ENCODE results near the gene TALDO1. TPM values are rescaled to one million over a fixed set of nuclear protein-coding genes. Genes with fewer than 3 reads are reported as not detected.

The TALDO1 gene
- total and polyA plus RNA-seq, 2 experiments from 2014 or later = 137 to 161 TPM

- WGBS (ENCODE audit: low lambda C conversion rate, missing lambda C conversion rate) = 98% methylated on average over 5 of the region's 5 CpGs
- H3K27ac ChIP-seq = no peak overlapping the region
- no peak overlapping the region for H2AFZ ChIP-seq
- H3K27me3 ChIP-seq = no peaks in the 10 kb centered on the region
- no peak overlapping the region for H3K4me3 ChIP-seq
- H3K9me2 ChIP-seq (replicated peaks; ENCODE audit: insufficient read depth) = no peaks in the 10 kb centered on the region
- H3K79me2 ChIP-seq = peaks cover 56% of the 10 kb centered on the region
- H3K36me3 ChIP-seq (replicated peaks; ENCODE audit: insufficient read depth, low read depth) = no peaks in the 10 kb centered on the region
- peaks cover 19% of the 10 kb centered on the region for H3K4me1 ChIP-seq (ENCODE audit: insufficient read depth)
- peaks cover 41% of the 10 kb centered on the region for H4K20me1 ChIP-seq (ENCODE audit: insufficient read depth, poor library complexity, severe bottlenecking)
- no peak for TF ChIP-seq CTCF (IDR thresholded peaks at IDR 0.05; ENCODE audit: poor library complexity)
- TF ChIP-seq EZH2 (IDR thresholded peaks at IDR 0.05; ENCODE audit: borderline replicate concordance) = no peak
- no peak for TF ChIP-seq EZH2phosphoT487 (IDR thresholded peaks at IDR 0.05; ENCODE audit: low read depth, severe bottlenecking, unreplicated experiment)
- no peak overlapping the region for H3K4me2 ChIP-seq
- peak; percentile 2 for DNase-seq (ENCODE audit: low spot score)
- no peaks in the 10 kb centered on the region for H3K9me3 ChIP-seq (ENCODE audit: low read depth)
Measured at GRCh38 chr11:773425-773824, 26.2 kb downstream of the TALDO1 start.

GRCh38 chr11:773830-774229 lies 26.6 kb downstream of the TALDO1 start:
- H3K79me2 ChIP-seq = peaks cover 58% of the 10 kb centered on the region
- peaks cover 21% of the 10 kb centered on the region for H3K4me1 ChIP-seq (ENCODE audit: insufficient read depth)
- H3K27me3 ChIP-seq = no peaks in the 10 kb centered on the region
- TF ChIP-seq EZH2phosphoT487 (IDR thresholded peaks at IDR 0.05; ENCODE audit: low read depth, severe bottlenecking, unreplicated experiment) (no peak), CTCF (IDR thresholded peaks at IDR 0.05; ENCODE audit: poor library complexity) (no peak), EZH2 (IDR thresholded peaks at IDR 0.05; ENCODE audit: borderline replicate concordance) (no peak)
- DNase-seq (ENCODE audit: low spot score) = no peak
- no peak overlapping the region for H2AFZ ChIP-seq
- no peak overlapping the region for H3K4me3 ChIP-seq
- H3K9me2 ChIP-seq (replicated peaks; ENCODE audit: insufficient read depth) = no peaks in the 10 kb centered on the region
- H3K4me2 ChIP-seq = no peak overlapping the region
- H4K20me1 ChIP-seq (ENCODE audit: insufficient read depth, poor library complexity, severe bottlenecking) = peaks cover 41% of the 10 kb centered on the region
- H3K36me3 ChIP-seq (replicated peaks; ENCODE audit: insufficient read depth, low read depth) = no peaks in the 10 kb centered on the region
- H3K27ac ChIP-seq = no peak overlapping the region
- WGBS (ENCODE audit: low lambda C conversion rate, missing lambda C conversion rate) = 98% methylated on average over 9 of the region's 9 CpGs
- no peaks in the 10 kb centered on the region for H3K9me3 ChIP-seq (ENCODE audit: low read depth)

DNA sequence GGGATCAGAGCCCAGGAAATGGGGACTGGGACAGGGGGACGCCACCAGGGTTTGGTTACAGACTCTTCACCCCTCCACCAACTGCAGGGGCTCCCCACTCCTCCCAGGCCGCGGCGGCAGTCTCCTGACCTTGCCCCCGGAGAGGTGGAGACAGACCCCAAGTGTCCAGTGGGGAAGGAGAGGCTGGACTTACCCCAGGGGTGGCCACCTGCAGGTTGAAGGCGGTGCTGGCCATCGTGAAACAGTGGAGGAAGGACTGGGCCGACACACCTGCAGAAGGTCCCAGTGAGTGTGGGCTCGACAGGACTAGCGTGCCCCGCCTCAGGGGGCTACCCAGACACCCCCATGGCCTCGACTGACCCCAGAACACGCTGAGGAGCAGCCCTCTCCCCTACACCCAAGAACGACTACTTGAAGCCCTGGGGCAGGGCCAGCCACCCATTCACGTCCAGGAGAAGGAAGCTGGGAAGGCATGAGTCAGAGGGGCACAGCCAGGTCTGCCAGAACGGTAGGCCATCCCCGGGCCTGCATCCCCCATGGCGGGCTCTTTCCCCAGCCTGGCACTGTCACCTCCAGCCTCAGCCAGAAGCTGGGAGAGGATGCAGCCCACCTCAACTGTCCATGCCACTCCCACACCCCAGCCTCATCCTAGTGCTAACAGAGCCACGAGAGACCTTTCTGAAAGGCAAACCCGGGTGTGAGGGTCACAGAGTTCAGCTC lies 27.8 kb downstream of the TALDO1 start:
- peak; percentile 20 for DNase-seq (ENCODE audit: low spot score)
- H4K20me1 ChIP-seq (ENCODE audit: insufficient read depth, poor library complexity, severe bottlenecking) = peaks cover 43% of the 10 kb centered on the region
- H3K4me2 ChIP-seq = peak overlapping the region; percentile 100
- H3K36me3 ChIP-seq (replicated peaks; ENCODE audit: insufficient read depth, low read depth) = no peaks in the 10 kb centered on the region
- no peaks in the 10 kb centered on the region for H3K9me2 ChIP-seq (replicated peaks; ENCODE audit: insufficient read depth)
- no peak overlapping the region for H2AFZ ChIP-seq
- TF ChIP-seq CTCF (IDR thresholded peaks at IDR 0.05; ENCODE audit: poor library complexity) (no peak), EZH2 (IDR thresholded peaks at IDR 0.05; ENCODE audit: borderline replicate concordance) (no peak), EZH2phosphoT487 (IDR thresholded peaks at IDR 0.05; ENCODE audit: low read depth, severe bottlenecking, unreplicated experiment) (no peak)
- 86% methylated on average over 20 of the region's 20 CpGs for WGBS (ENCODE audit: low lambda C conversion rate, missing lambda C conversion rate)
- no peak overlapping the region for H3K4me3 ChIP-seq
- H3K4me1 ChIP-seq (ENCODE audit: insufficient read depth) = peaks cover 21% of the 10 kb centered on the region
- H3K27ac ChIP-seq = no peak overlapping the region
- no peaks in the 10 kb centered on the region for H3K27me3 ChIP-seq
- H3K79me2 ChIP-seq = peaks cover 64% of the 10 kb centered on the region
- no peaks in the 10 kb centered on the region for H3K9me3 ChIP-seq (ENCODE audit: low read depth)
